Stomach (tissue), 9 donors: Measurements from ENCODE around the gene NDUFA3. TPM values are rescaled to one million over a fixed set of nuclear protein-coding genes. Genes with fewer than 3 reads are reported as not detected.

ENCODE experiments used
- DNase-seq, 2 donors: peaks; one replicate each; pipeline versions ENCODE4 v3.0.0 to v3.0.0-alpha.2; 2013 to 2019
- H3K27ac ChIP-seq, 5 donors: fragments of 200-600 bp in 4 of 5; sonication (generic) in 4 of 5; one replicate each; pipeline ENCODE4 v1.5.1; 2013 to 2019; ENCODE audit warnings: mild to moderate bottlenecking in 1 of 5, moderate library complexity in 1 of 5
- H3K27me3 ChIP-seq, 3 donors: fragments of 200-600 bp; sonication (generic); one replicate each; pipeline ENCODE4 v1.5.1; 2017 to 2019; ENCODE audit warnings: mixed run types in 1 of 3
- H3K36me3 ChIP-seq, 4 donors: fragments of 200-600 bp; sonication (generic); 1 replicate in 3 of 4; 2 replicates in 1 of 4; pipeline ENCODE4 v1.5.1; 2016 to 2019
- H3K4me1 ChIP-seq, 4 donors: fragments of 200-600 bp; sonication (generic); one replicate each; pipeline ENCODE4 v1.5.1; 2016 to 2019
- H3K4me3 ChIP-seq, 4 donors: fragments of 200-600 bp; sonication (generic) in 3 of 4; one replicate each; pipeline ENCODE4 v1.5.1; 2016 to 2019; ENCODE audit warnings: mild to moderate bottlenecking in 1 of 4
- H3K9me3 ChIP-seq, 4 donors: fragments of 200-600 bp; sonication (generic); one replicate each; pipeline ENCODE4 v1.5.1; 2016 to 2019
- CTCF ChIP-seq, 7 experiments: fragments of 450-650 bp in 4 of 7; fragments of 200-600 bp in 3 of 7; sonication (generic) in 3 of 7; IDR thresholded peaks; one replicate each; pipeline ENCODE4 v1.5.1; 2016 to 2019; ENCODE audit warnings: antibody characterized with exemption in 7 of 7, control low read depth in 2 of 7, mild to moderate bottlenecking in 1 of 7
- EP300 ChIP-seq: sonication (generic); formaldehyde crosslinking; IDR thresholded peaks from one replicate; pipeline ENCODE4 v1.6.1; 2017; ENCODE audit warnings: antibody characterized with exemption
- POLR2A ChIP-seq, 4 donors: fragments of 450-650 bp; IDR thresholded peaks; one replicate each; pipeline ENCODE4 v1.6.1; 2016; ENCODE audit warnings: antibody characterized with exemption in 4 of 4, control low read depth in 2 of 4, mild to moderate bottlenecking in 1 of 4, moderate library complexity in 1 of 4
- POLR2AphosphoS5 ChIP-seq, 3 donors: sonication (generic); formaldehyde crosslinking; IDR thresholded peaks; one replicate each; pipeline ENCODE4 v1.6.1; 2016; ENCODE audit warnings: antibody characterized with exemption in 3 of 3
- WGBS, 5 donors: extraction: QIAGEN DNeasy Blood & Tissue Kit in 3 of 5; methylation state at CpG; one replicate each; pipeline versions ENCODE4 v1.1.5 to v1.1.7; 2013 to 2018; 5-methylcytosine and 5-hydroxymethylcytosine counted together
- intact Hi-C: fragments of 100-400 bp; cut with DNase I; formaldehyde crosslinking; loops from one replicate; pipeline ENCODE4 v1.15.1; 2023; ENCODE audit warnings: low total_unique reads
- polyA plus RNA-seq, 3 donors: library from polyadenylated mRNA; stranded (reverse); fragments of 200-250 nt; gene quantifications; one replicate each; pipeline ENCODE4 v1.2.3, GENCODE V29; 2013
- total RNA-seq, 5 donors: library from RNA; depleted of rRNA; stranded (reverse); fragments of >200 nt; gene quantifications; one replicate each; pipeline versions ENCODE4 v1.1.0 to v1.2.3, GENCODE V29; 2014 to 2016
- donor health status: healthy with polysubstance abuse.
- donor health status: Bipolar disorder and iron deficiency.
- donor health status: healthy.

NDUFA3 gene
- total and polyA plus RNA-seq, 8 donors: 7.0 to 401 (median 253) TPM; not detected in 1

DNA sequence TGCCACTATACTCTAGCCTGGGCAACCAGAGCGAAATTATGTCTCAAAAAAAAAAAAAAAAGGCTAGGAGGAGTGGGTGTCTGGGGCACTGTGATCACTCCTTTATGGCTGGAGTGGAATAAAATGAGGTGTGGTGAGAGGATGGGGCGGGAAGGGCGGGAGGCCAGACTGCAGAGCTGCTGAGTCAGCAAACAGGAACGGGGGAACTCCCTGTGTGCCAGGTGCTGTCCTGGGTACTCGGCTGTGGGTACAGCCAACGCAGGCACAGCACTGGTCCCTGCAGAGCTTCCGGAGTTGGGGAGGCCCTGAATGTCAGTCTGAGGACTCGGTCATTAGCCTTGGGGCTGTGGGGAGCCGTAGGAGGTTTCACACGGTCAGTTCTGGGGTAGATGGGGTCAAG, 18.6 kb downstream of the NDUFA3 start:
- Histone ChIP-seq H3K36me3 (peaks cover 64 to 87% (median 84%) of the 10 kb centered on the region in 4 donors), H3K27me3 (no peaks in the 10 kb centered on the region), H3K27ac (no peak overlapping the region), H3K9me3 (no peaks in the 10 kb centered on the region), H3K4me1 (peaks cover 5 to 12% (median 11%) of the 10 kb centered on the region in 4 donors), H3K4me3 (no peak overlapping the region)
- 91 to 97% (median 95%) methylated on average over 5 to 10 of the region's 10 CpGs for WGBS, 5 donors
- TF ChIP-seq EP300 (no peak), CTCF (IDR thresholded peaks at IDR 0.05) (no peak), POLR2A (IDR thresholded peaks at IDR 0.05) (no peak), POLR2AphosphoS5 (IDR thresholded peaks at IDR 0.05) (no peak)
- intact Hi-C loops: no loop called here
- no peak for DNase-seq

GRCh38 chr19:54123682-54124081, 21.0 kb downstream of the NDUFA3 start:
- no peak overlapping the region for H3K27ac ChIP-seq
- WGBS, 5 donors: 63 to 97% (median 94%) methylated on average over 4 to 17 of the region's 17 CpGs
- H3K27me3 ChIP-seq: no peaks in the 10 kb centered on the region
- H3K36me3 ChIP-seq: peaks cover 87 to 100% (median 100%) of the 10 kb centered on the region in 4 donors
- no peaks in the 10 kb centered on the region for H3K9me3 ChIP-seq
- no peaks in the 10 kb centered on the region for H3K4me1 ChIP-seq
- DNase-seq: no peak
- H3K4me3 ChIP-seq: no peak overlapping the region
- intact Hi-C loops: no loop called here
- no peak for TF ChIP-seq CTCF (IDR thresholded peaks at IDR 0.05)
- TF ChIP-seq POLR2AphosphoS5 (IDR thresholded peaks at IDR 0.05): no peak

GRCh38 chr19:54124393-54124792, 21.7 kb downstream of the NDUFA3 start:
- intact Hi-C loops: no loop called here
- H3K9me3 ChIP-seq: no peaks in the 10 kb centered on the region
- peaks cover 90 to 100% (median 100%) of the 10 kb centered on the region in 4 donors for H3K36me3 ChIP-seq
- WGBS, 5 donors: 90 to 95% (median 95%) methylated on average over 19 of the region's 19 CpGs
- no peak for DNase-seq
- no peak for TF ChIP-seq POLR2AphosphoS5 (IDR thresholded peaks at IDR 0.05)
- no peak for TF ChIP-seq CTCF (IDR thresholded peaks at IDR 0.05)
- no peak for TF ChIP-seq POLR2A (IDR thresholded peaks at IDR 0.05)
- TF ChIP-seq EP300: no peak
- H3K27me3 ChIP-seq: no peaks in the 10 kb centered on the region
- no peak overlapping the region for H3K4me3 ChIP-seq
- no peak overlapping the region for H3K27ac ChIP-seq
- H3K4me1 ChIP-seq: no peaks in the 10 kb centered on the region

GRCh38 chr19:54125713-54126112, 23.1 kb downstream of the NDUFA3 start:
- Histone ChIP-seq H3K36me3 (peaks cover 87 to 99% (median 98%) of the 10 kb centered on the region in 4 donors), H3K4me3 (no peak overlapping the region), H3K27me3 (no peaks in the 10 kb centered on the region), H3K4me1 (no peaks in the 10 kb centered on the region), H3K27ac (no peak overlapping the region), H3K9me3 (no peaks in the 10 kb centered on the region)
- no peak for TF ChIP-seq POLR2A (IDR thresholded peaks at IDR 0.05)
- TF ChIP-seq EP300: no peak
- TF ChIP-seq POLR2AphosphoS5 (IDR thresholded peaks at IDR 0.05): no peak
- TF ChIP-seq CTCF (IDR thresholded peaks at IDR 0.05): no peak
- intact Hi-C loops: no loop called here
- DNase-seq: no peak
- 81 to 97% (median 91%) methylated on average over 6 to 9 of the region's 9 CpGs; no CpG with 5 or more reads in 1 of the 5 donors for WGBS, 5 donors
